GM18498 (cell line): ENCODE data around the gene AFF3.
"Not testable (repeated sequence)": the region's sequence is repeated elsewhere in the genome, so short reads cannot be mapped to it uniquely, and the experiment has no call there.

Experiments used
- ATAC-seq: cut with Tn5 transposase; IDR thresholded peaks from one replicate; pipeline ENCODE4 v1.9.1; 2021; ENCODE audit warnings: mild to moderate bottlenecking, moderate library complexity; ENCODE audit not compliant: unreplicated experiment

Gene AFF3

GRCh38 chr2:99977966-99978365 lies 164.4 kb downstream of the AFF3 start:
- no peak for ATAC-seq

GRCh38 chr2:99975386-99975785 lies 167.0 kb downstream of the AFF3 start:
- no peak for ATAC-seq

GRCh38 chr2:99974682-99975375 lies 167.6 kb downstream of the AFF3 start:
- no peak for ATAC-seq

- no peak for ATAC-seq
Observed at GRCh38 chr2:99974275-99974674, 168.1 kb downstream of the AFF3 start.

- no peak for ATAC-seq
Observed at GRCh38 chr2:99971326-99971900, 171.0 kb downstream of the AFF3 start.

GRCh38 chr2:99970292-99970868 lies 172.0 kb downstream of the AFF3 start:
- ATAC-seq: no peak

GRCh38 chr2:99961196-99961913 lies 181.0 kb downstream of the AFF3 start:
- no peak for ATAC-seq

- ATAC-seq: no peak
Observed at GRCh38 chr2:99960790-99961189, 181.6 kb downstream of the AFF3 start.

GRCh38 chr2:99960291-99960690 lies 182.1 kb downstream of the AFF3 start:
- ATAC-seq: no peak

GRCh38 chr2:99959261-99960014 lies 183.0 kb downstream of the AFF3 start:
- no peak for ATAC-seq

- no peak for ATAC-seq
Observed at GRCh38 chr2:99957332-99958133, 184.9 kb downstream of the AFF3 start.

- no peak for ATAC-seq
Observed at GRCh38 chr2:99956232-99957030, 186.0 kb downstream of the AFF3 start.

- ATAC-seq: no peak
Observed at GRCh38 chr2:99953750-99954149, 188.6 kb downstream of the AFF3 start.

GRCh38 chr2:99949963-99950362 lies 192.4 kb downstream of the AFF3 start:
- no peak for ATAC-seq

- no peak for ATAC-seq
Observed at GRCh38 chr2:99949530-99949929, 192.9 kb downstream of the AFF3 start.

GRCh38 chr2:99948010-99948409 lies 194.4 kb downstream of the AFF3 start:
- no peak for ATAC-seq

- ATAC-seq: not testable (repeated sequence)
Observed at GRCh38 chr2:99947366-99947765, 195.0 kb downstream of the AFF3 start.

- ATAC-seq: no peak
Observed at GRCh38 chr2:99944019-99944418, 198.4 kb downstream of the AFF3 start.

GRCh38 chr2:99942561-99943347 lies 199.6 kb downstream of the AFF3 start:
- ATAC-seq: no peak
